ENCODE data around the gene LCN6.

DNA sequence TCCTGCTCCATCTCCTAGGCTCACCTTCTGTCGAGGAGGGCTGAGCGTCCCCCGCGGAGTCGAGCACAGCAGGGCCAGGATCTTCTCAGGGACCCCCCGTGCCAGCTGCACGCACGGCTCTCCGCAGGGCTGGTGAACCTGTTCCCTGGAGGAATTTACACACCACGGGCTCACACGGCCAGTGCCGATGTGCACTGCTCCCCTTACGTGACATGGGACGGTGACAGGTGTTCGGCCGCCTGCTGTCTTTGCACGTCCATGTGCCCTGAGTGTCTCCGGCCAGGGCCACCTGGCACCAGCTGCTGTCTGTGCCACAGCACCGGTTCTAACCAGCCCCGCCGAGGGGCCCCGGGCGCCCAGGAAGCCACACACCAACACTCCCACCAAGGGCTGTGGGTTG, 52.4 kb downstream of the LCN6 start:
- TF ChIP-seq, protein P1, sequence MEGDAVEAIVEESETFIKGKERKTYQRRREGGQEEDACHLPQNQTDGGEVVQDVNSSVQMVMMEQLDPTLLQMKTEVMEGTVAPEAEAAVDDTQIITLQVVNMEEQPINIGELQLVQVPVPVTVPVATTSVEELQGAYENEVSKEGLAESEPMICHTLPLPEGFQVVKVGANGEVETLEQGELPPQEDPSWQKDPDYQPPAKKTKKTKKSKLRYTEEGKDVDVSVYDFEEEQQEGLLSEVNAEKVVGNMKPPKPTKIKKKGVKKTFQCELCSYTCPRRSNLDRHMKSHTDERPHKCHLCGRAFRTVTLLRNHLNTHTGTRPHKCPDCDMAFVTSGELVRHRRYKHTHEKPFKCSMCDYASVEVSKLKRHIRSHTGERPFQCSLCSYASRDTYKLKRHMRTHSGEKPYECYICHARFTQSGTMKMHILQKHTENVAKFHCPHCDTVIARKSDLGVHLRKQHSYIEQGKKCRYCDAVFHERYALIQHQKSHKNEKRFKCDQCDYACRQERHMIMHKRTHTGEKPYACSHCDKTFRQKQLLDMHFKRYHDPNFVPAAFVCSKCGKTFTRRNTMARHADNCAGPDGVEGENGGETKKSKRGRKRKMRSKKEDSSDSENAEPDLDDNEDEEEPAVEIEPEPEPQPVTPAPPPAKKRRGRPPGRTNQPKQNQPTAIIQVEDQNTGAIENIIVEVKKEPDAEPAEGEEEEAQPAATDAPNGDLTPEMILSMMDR (IDR thresholded peaks at IDR 0.05): no peak
- TF ChIP-seq POLR2A (IDR thresholded peaks at IDR 0.05): no peak
